CD4-positive, alpha-beta T cell treated with Interferon gamma for 1 hour (primary cell): ENCODE measurements around the gene NPY1R.

Experiments
- DNase-seq: peaks from one replicate; pipeline ENCODE4 v3.0.0-alpha.2; 2020

NPY1R gene

DNA sequence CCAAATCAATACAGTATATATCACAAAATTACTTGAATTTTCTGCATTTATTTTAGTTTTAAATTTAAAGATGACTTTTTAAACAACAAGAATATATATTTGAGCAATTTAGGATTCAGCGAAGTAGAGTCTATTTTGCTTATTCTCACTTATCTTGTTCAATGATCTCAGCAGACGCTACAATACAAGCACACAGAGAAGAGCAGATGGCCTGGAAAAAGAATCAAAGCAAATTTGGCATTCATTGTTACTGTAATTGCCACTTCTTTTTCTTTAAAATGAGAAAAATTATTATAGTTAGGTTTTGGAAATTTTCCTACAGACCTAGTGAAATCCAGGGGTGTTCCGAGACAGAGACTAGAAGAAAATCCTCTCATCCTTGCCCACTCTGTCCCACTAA lies 57.5 kb downstream of the NPY1R start:
- DNase-seq, result no peak
